SK-N-SH (cell line): ENCODE data around the gene MAPKBP1. TPM values are rescaled to one million over a fixed set of nuclear protein-coding genes. Genes with fewer than 3 reads are reported as not detected.

ENCODE experiments used
- CTCF ChIA-PET: fragments of 300-600, 350-600 bp; formaldehyde crosslinking; extraction: SDS; loops from one replicate; lab custom pipeline; 2021; lab: Yijun Ruan, JAX
- POLR2A ChIA-PET: fragments of 350-600 bp; sonication (Branson Sonifier 250); formaldehyde crosslinking; extraction: SDS; loops from one replicate; lab custom pipeline; 2020; ENCODE audit warnings: antibody characterized with exemption, inconsistent platforms; lab: Yijun Ruan, JAX
- DNase-seq: peaks from one replicate; pipeline ENCODE4 v3.0.0; 2012
- H2AFZ ChIP-seq: fragments of 200-600 bp; sonication (generic); 2 replicates; pipeline ENCODE4 v1.8.1; 2016; ENCODE audit warnings: antibody characterized with exemption, mild to moderate bottlenecking, low read depth
- H3F3A ChIP-seq: fragments of 200-600 bp; sonication (generic); replicated peaks from 2 replicates; pipeline ENCODE3; 2016; ENCODE audit warnings: antibody characterized with exemption, mild to moderate bottlenecking; ENCODE audit not compliant: insufficient read depth
- H3K27ac ChIP-seq, 2 experiments: fragments of 200-500 bp in 1 of 2; fragments of 200-600 bp in 1 of 2; sonication (Bioruptor generic) in 1 of 2; sonication (generic), shearing (Covaris generic) in 1 of 2; 2 replicates each; pipeline versions ENCODE4 v1.5.1 to v1.6.1; 2014 to 2016; ENCODE audit warnings: low read depth in 2 of 2, inconsistent platforms in 1 of 2, low read length in 1 of 2, mild to moderate bottlenecking in 1 of 2, mixed read lengths in 1 of 2
- H3K27me3 ChIP-seq: fragments of 200-600 bp; sonication (generic), shearing (Covaris generic); 2 replicates; pipeline ENCODE4 v1.6.1; 2016; ENCODE audit warnings: mixed run types; ENCODE audit not compliant: insufficient read depth
- H3K36me3 ChIP-seq, 2 experiments: fragments of 200-500 bp in 1 of 2; fragments of 200-600 bp in 1 of 2; sonication (Bioruptor generic) in 1 of 2; sonication (generic) in 1 of 2; replicated peaks in 1 of 2; 2 replicates each; pipeline versions ENCODE3 to v1.5.1; 2014 to 2016; ENCODE audit warnings: low read length in 1 of 2, mild to moderate bottlenecking in 1 of 2; ENCODE audit not compliant: insufficient read depth in 2 of 2, control insufficient read depth in 1 of 2
- H3K4me1 ChIP-seq, 2 experiments: fragments of 200-500 bp in 1 of 2; fragments of 200-600 bp in 1 of 2; sonication (Bioruptor generic) in 1 of 2; sonication (generic), shearing (Covaris generic) in 1 of 2; 2 replicates each; pipeline versions ENCODE4 v1.5.1 to v1.6.1; 2014 to 2016; ENCODE audit warnings: low read depth in 1 of 2, low read length in 1 of 2, mixed run types in 1 of 2; ENCODE audit not compliant: insufficient read depth in 2 of 2, control insufficient read depth in 1 of 2
- H3K4me2 ChIP-seq: fragments of 200-600 bp; sonication (generic), shearing (Covaris generic); 2 replicates; pipeline ENCODE4 v1.6.1; 2017; ENCODE audit warnings: mixed run types
- H3K4me3 ChIP-seq, 2 experiments: fragments of 200-500 bp in 1 of 2; fragments of 200-600 bp in 1 of 2; sonication (Bioruptor generic) in 1 of 2; sonication (generic), shearing (Covaris generic) in 1 of 2; 2 replicates each; pipeline versions ENCODE4 v1.5.1 to v1.8.1; 2014 to 2016; ENCODE audit warnings: low read depth in 2 of 2, inconsistent platforms in 1 of 2, low read length in 1 of 2, mild to moderate bottlenecking in 1 of 2, mixed read lengths in 1 of 2, moderate library complexity in 1 of 2
- H3K79me2 ChIP-seq: fragments of 200-600 bp; sonication (generic); 2 replicates; pipeline ENCODE4 v1.8.1; 2017; ENCODE audit warnings: mild to moderate bottlenecking; ENCODE audit not compliant: insufficient read depth
- H3K9ac ChIP-seq: fragments of 200-600 bp; sonication (generic); 2 replicates; pipeline ENCODE4 v1.6.1; 2017; ENCODE audit warnings: mixed run types
- H3K9me2 ChIP-seq: fragments of 200-600 bp; sonication (generic); 2 replicates; pipeline ENCODE4 v1.6.1; 2017; ENCODE audit warnings: mixed run types
- H3K9me3 ChIP-seq: fragments of 200-600 bp; sonication (generic); 2 replicates; pipeline ENCODE4 v1.6.1; 2017; ENCODE audit warnings: mixed run types, mild to moderate bottlenecking, moderate library complexity
- H4K20me1 ChIP-seq: fragments of 200-600 bp; sonication (generic); 2 replicates; pipeline ENCODE4 v1.6.1; 2017; ENCODE audit warnings: mild to moderate bottlenecking, mixed run types; ENCODE audit not compliant: insufficient read depth
- YY1 ChIP-seq: IDR thresholded peaks from 2 replicates; pipeline ENCODE4 v1.4.0; 2012; ENCODE audit warnings: low read depth, mild to moderate bottlenecking
- WGBS: methylation state at CpG from one replicate; pipeline ENCODE4 v1.1.6; 2017; ENCODE audit warnings: low lambda C conversion rate; 5-methylcytosine and 5-hydroxymethylcytosine counted together
- polyA plus RNA-seq, 3 experiments: library from polyadenylated mRNA; depleted of rRNA; stranded (reverse); fragments of >200 nt; gene quantifications; 2 replicates each; pipeline ENCODE4 v1.2.3, GENCODE V29; 2012
- small RNA-seq, 7 experiments: library from RNA; depleted of rRNA; stranded (forward); fragments of <200 nt; gene quantifications; one replicate each; pipeline ENCODE3, GENCODE V24; 2012

Gene MAPKBP1
- polyA plus RNA-seq, 1 of the 3 experiments (the other 2 are of a cell fraction), result 5.2 TPM

DNA sequence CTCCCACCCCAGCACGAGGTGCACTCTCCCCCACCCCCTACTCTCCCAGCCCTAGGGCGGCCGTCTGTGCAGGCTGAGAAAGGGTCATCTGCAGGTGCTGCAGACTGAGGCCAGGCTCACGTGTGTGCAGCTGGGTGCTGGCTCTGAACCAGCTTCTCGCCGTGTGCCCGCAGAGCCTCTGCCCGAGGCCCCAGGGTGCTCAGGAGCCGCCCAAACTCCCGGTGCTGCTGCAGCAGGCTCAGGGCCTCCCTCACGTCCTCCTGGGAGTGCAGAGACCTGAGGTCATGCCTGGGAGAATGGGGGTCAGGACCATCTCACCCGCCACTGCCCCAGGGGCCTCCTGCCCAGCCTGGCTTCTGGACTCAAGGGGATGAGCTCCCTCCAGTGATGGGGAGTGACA lies 102.4 kb downstream of the MAPKBP1 start:
- Histone ChIP-seq H3K27me3 (no peaks in the 10 kb centered on the region), H3K36me3 (no peaks in the 10 kb centered on the region), H3K4me2 (no peak overlapping the region), H3F3A (no peaks in the 10 kb centered on the region), H2AFZ (no peak overlapping the region), H4K20me1 (no peaks in the 10 kb centered on the region), H3K9me3 (no peaks in the 10 kb centered on the region), H3K4me1 (peaks cover 0 to 25% of the 10 kb centered on the region in 2 experiments; a peak in 1 of 4 replicates), H3K9me2 (no peaks in the 10 kb centered on the region), H3K4me3 (no peak overlapping the region), H3K79me2 (no peaks in the 10 kb centered on the region), H3K27ac (no peak overlapping the region; a peak in 1 of 4 replicates), H3K9ac (no peak overlapping the region)
- POLR2A ChIA-PET, result interaction anchor here (0.8 to 1.6 kb wide), 2 partner anchors 9 to 14 kb away, joined by 3 to 4 read pairs; no protein-coding TSS in a partner anchor
- CTCF ChIA-PET, result interaction anchor here (1.7 kb wide), 1 partner anchor 16 kb away, joined by 6 read pairs; no protein-coding TSS in a partner anchor
- 40% methylated on average over 3 of the region's 12 CpGs for WGBS
- DNase-seq, result peak; percentile 60
- TF ChIP-seq YY1, result no peak

Small RNA genes lying within 50 kb of the gene (small RNA-seq; reads per million reads assigned to genes)
- 0 to 1.0 (median 0) reads per million in 7 experiments for gene JMJD7-PLA2G4B
- 0 reads per million in 7 experiments for gene MIR4310
- 0 reads per million in 7 experiments for gene RNA5SP393

Other genes with a start within 250 kb of the MAPKBP1 start
- gene RPAP1, start 230.2 kb upstream of the MAPKBP1 start, polyA plus RNA-seq (2012; rRNA removed), result 18.0 and 20.2 TPM in 2 replicates
- 8.7 and 10.3 TPM in 2 replicates for gene TYRO3, start 215.3 kb upstream of the MAPKBP1 start, polyA plus RNA-seq (2012; rRNA removed)
- gene MGA, start 114.1 kb upstream of the MAPKBP1 start, polyA plus RNA-seq (2012; rRNA removed), result 2.3 and 2.9 TPM in 2 replicates
- 6.5 and 6.8 TPM in 2 replicates for gene JMJD7, start 53.6 kb downstream of the MAPKBP1 start, polyA plus RNA-seq (2012; rRNA removed)
- 5.3 and 6.1 TPM in 2 replicates for gene PLA2G4B, start 64.4 kb downstream of the MAPKBP1 start, polyA plus RNA-seq (2012; rRNA removed)
- 0.23 TPM in 2 replicates for gene SPTBN5, start 119.6 kb downstream of the MAPKBP1 start, polyA plus RNA-seq (2012; rRNA removed)
- gene EHD4, start 198.1 kb downstream of the MAPKBP1 start, polyA plus RNA-seq (2012; rRNA removed), result 16.9 and 17.5 TPM in 2 replicates
- not detected in 2 replicates for gene PLA2G4E, start 246.6 kb downstream of the MAPKBP1 start, polyA plus RNA-seq (2012; rRNA removed)